Heart left ventricle (tissue), 16 donors: ENCODE data around the gene OCEL1. TPM values are rescaled to one million over a fixed set of nuclear protein-coding genes. Genes with fewer than 3 reads are reported as not detected.

Source experiments
- ATAC-seq, 4 donors: fragments of 200-7000 bp; cut with Tn5 transposase; one replicate each; pipeline ENCODE4 v1.9.1; 2020 to 2022; ENCODE audit warnings: moderate library complexity in 4 of 4, mild to moderate bottlenecking in 3 of 4, moderate number of reproducible peaks in 1 of 4
- DNase-seq, 5 donors: peaks; one replicate each; pipeline ENCODE4 v3.0.0-alpha.2; 2020
- H3K27ac ChIP-seq, 12 donors: fragments of 200-600 bp; sonication (generic) in 4 of 12; one replicate each; pipeline versions ENCODE4 v1.5.0 to v1.8.0; 2016 to 2022; ENCODE audit warnings: mild to moderate bottlenecking in 2 of 12
- H3K27me3 ChIP-seq, 9 donors: fragments of 200-600 bp; sonication (generic) in 2 of 9; one replicate each; pipeline versions ENCODE4 v1.5.1 to v1.8.0; 2016 to 2022; ENCODE audit warnings: mild to moderate bottlenecking in 3 of 9
- H3K36me3 ChIP-seq, 9 donors: fragments of 200-600 bp; sonication (generic) in 2 of 9; one replicate each; pipeline versions ENCODE4 v1.5.0 to v1.8.0; 2018 to 2022; ENCODE audit warnings: mild to moderate bottlenecking in 2 of 9
- H3K4me1 ChIP-seq, 12 donors: fragments of 200-600 bp; sonication (generic) in 4 of 12; one replicate each; pipeline versions ENCODE4 v1.5.0 to v1.8.0; 2016 to 2022; ENCODE audit warnings: mild to moderate bottlenecking in 3 of 12
- H3K4me3 ChIP-seq, 12 donors: fragments of 200-600 bp; sonication (generic) in 4 of 12; one replicate each; pipeline versions ENCODE4 v1.5.0 to v1.8.0; 2017 to 2022; ENCODE audit warnings: mild to moderate bottlenecking in 9 of 12, moderate library complexity in 4 of 12
- H3K9me3 ChIP-seq, 12 donors: fragments of 200-600 bp; sonication (generic) in 4 of 12; one replicate each; pipeline versions ENCODE4 v1.5.0 to v1.8.0; 2016 to 2022; ENCODE audit warnings: mild to moderate bottlenecking in 1 of 12
- CTCF ChIP-seq, 12 donors: fragments of 200-600 bp; sonication (generic) in 4 of 12; IDR thresholded peaks; one replicate each; pipeline versions ENCODE4 v1.5.0 to v1.8.0; 2018 to 2022; ENCODE audit warnings: antibody characterized with exemption in 12 of 12, mild to moderate bottlenecking in 5 of 12
- POLR2A ChIP-seq, 2 donors: fragments of 450-650 bp; IDR thresholded peaks; one replicate each; pipeline ENCODE4 v1.6.1; 2017; ENCODE audit warnings: antibody characterized with exemption in 2 of 2, mild to moderate bottlenecking in 2 of 2, moderate library complexity in 2 of 2
- WGBS, 4 donors: extraction: QIAGEN DNeasy Blood & Tissue Kit in 2 of 4; methylation state at CpG; one replicate each; pipeline versions ENCODE4 v1.1.5 to v1.1.7; 2013 to 2018; 5-methylcytosine and 5-hydroxymethylcytosine counted together
- intact Hi-C, 10 donors: fragments of 100-400 bp; cut with DNase I; formaldehyde crosslinking; loops; one replicate each; pipeline versions ENCODE4 v1.11.1 to v1.14.2; 2022
- polyA plus RNA-seq, 2 donors: library from polyadenylated mRNA; stranded (reverse); fragments of 200-250 nt; gene quantifications; one replicate each; pipeline ENCODE4 v1.2.3, GENCODE V29; 2013
- total RNA-seq, 9 donors: library from RNA; depleted of rRNA in 2 of 9; stranded (reverse); fragments of >200 nt in 2 of 9; fragmentation: NEBNext Ultra II Directional in 3 of 9; extraction: Animal tissue kit (Norgen Biotek cat#: 25700) in 3 of 9; gene quantifications; one replicate each; pipeline versions ENCODE4 v1.1.0 to v1.2.4, GENCODE V29; 2016 to 2023
- donor health status: ischemic (EF 13 %, LVEDD 7.1; RV severe dilation, severe dysfunction).
- donor health status: healthy with polysubstance abuse.
- donor health status: DM: no; HTN: yes; CAD: no.
- donor health status: DM: no; HTN: no; CAD: no.
- donor health status: ischemic (EF 25% LVEDD 6.9; RV normal size, moderate dysfunction).
- donor health status: ischemic (EF 25% LVEDD 5.7; RV mildly dilated, moderate dysfunction).
- donor health status: healthy.
- donor health status: DM: yes; HTN: yes; CAD: no.
- donor health status: ischemic (EF 35%, LVEDD 5.7; RV mildly dilated, moderate dysfunction).
- donor health status: nonischemic (EF 11% LVEDD 7.7; RV severe dilation, severe dysfunction).
- donor health status: DM: yes; HTN: yes; CAD: no.
- donor health status: PGD.
- donor health status: ischemic (EF 29% LVEDD 5.4; RV normal size, mild dysfunction).
- donor health status: nonischemic (EF 23%, LVEDD 6.1; RV moderate dilation, normal function).

OCEL1 gene
- total and polyA plus RNA-seq, 11 donors = 8.7 to 35.2 (median 16.8) TPM

GRCh38 chr19:17275441-17276175, 49.6 kb downstream of the OCEL1 start:
- Histone ChIP-seq H3K27me3 (peaks cover 0 to 2% (median 0%) of the 10 kb centered on the region in 9 donors), H3K4me1 (no peaks in the 10 kb centered on the region), H3K4me3 (no peak overlapping the region), H3K27ac (no peak overlapping the region), H3K9me3 (no peaks in the 10 kb centered on the region), H3K36me3 (peaks cover 0 to 85% (median 76%) of the 10 kb centered on the region in 9 donors)
- no peak for DNase-seq
- no peak for ATAC-seq
- TF ChIP-seq POLR2A (IDR thresholded peaks at IDR 0.05) (no peak), CTCF (IDR thresholded peaks at IDR 0.05) (no peak)
- intact Hi-C loops = loop anchor here in 2 of 10 donors (5.0 to 10.0 kb wide), 2 partner anchors 68 to 71 kb away; no protein-coding TSS in a partner anchor
- 94 to 96% (median 94%) methylated on average over 15 to 19 of the region's 19 CpGs for WGBS, 4 donors

Other genes starting within 250 kb of the OCEL1 start
- gene CPAMD8, start 199.4 kb upstream of the OCEL1 start, total RNA-seq = 10 to 100 TPM in 7 of 9 donors, 1 to 10 TPM in 2; 5.2 to 49.5 (median 16.9) TPM
- gene CPAMD8, start 199.4 kb upstream of the OCEL1 start, polyA plus RNA-seq = 10 to 100 TPM in 1 of 2 donors, 1 to 10 TPM in 1; 9.6 to 36.3 TPM
- 1 to 10 TPM; 2.1 to 9.2 (median 4.7) TPM for gene HAUS8, start 150.8 kb upstream of the OCEL1 start, total RNA-seq
- 1 to 10 TPM; 4.2 to 5.1 TPM for gene HAUS8, start 150.8 kb upstream of the OCEL1 start, polyA plus RNA-seq
- gene MYO9B, start 150.4 kb upstream of the OCEL1 start, total RNA-seq = 10 to 100 TPM; 24.2 to 89.4 (median 31.3) TPM
- gene MYO9B, start 150.4 kb upstream of the OCEL1 start, polyA plus RNA-seq = 10 to 100 TPM; 26.9 to 39.6 TPM
- gene USE1, start 10.9 kb upstream of the OCEL1 start, total RNA-seq = 10 to 100 TPM; 22.5 to 34.4 (median 25.8) TPM
- 10 to 100 TPM; 60.6 to 69.6 TPM for gene USE1, start 10.9 kb upstream of the OCEL1 start, polyA plus RNA-seq
- 100 to 1,000 TPM in 2 of 9 donors, 10 to 100 TPM in 7; 34.7 to 117 (median 47.0) TPM for gene NR2F6, start 19.7 kb downstream of the OCEL1 start, total RNA-seq
- gene NR2F6, start 19.7 kb downstream of the OCEL1 start, polyA plus RNA-seq = 10 to 100 TPM; 30.8 to 38.3 TPM
- gene USHBP1, start 38.5 kb downstream of the OCEL1 start, total RNA-seq = 10 to 100 TPM in 1 of 9 donors, 1 to 10 TPM in 8; 3.7 to 14.6 (median 7.3) TPM
- 10 to 100 TPM; 11.1 to 12.4 TPM for gene USHBP1, start 38.5 kb downstream of the OCEL1 start, polyA plus RNA-seq
- gene BABAM1, start 41.2 kb downstream of the OCEL1 start, total RNA-seq = 10 to 100 TPM; 60.9 to 92.4 (median 75.9) TPM
- gene BABAM1, start 41.2 kb downstream of the OCEL1 start, polyA plus RNA-seq = 10 to 100 TPM; 67.2 to 73.5 TPM
- gene ANKLE1, start 55.7 kb downstream of the OCEL1 start, total RNA-seq = under 1 TPM in 7 of 9 donors, not detected in 2; 0.07 to 0.44 (median 0.23) TPM
- under 1 TPM; 0.08 to 0.36 TPM for gene ANKLE1, start 55.7 kb downstream of the OCEL1 start, polyA plus RNA-seq
- 10 to 100 TPM in 5 of 9 donors, 1 to 10 TPM in 4; 7.4 to 21.8 (median 10.3) TPM for gene ABHD8, start 77.2 kb downstream of the OCEL1 start, total RNA-seq
- 10 to 100 TPM; 11.6 to 19.2 TPM for gene ABHD8, start 77.2 kb downstream of the OCEL1 start, polyA plus RNA-seq
- 100 to 1,000 TPM in 8 of 9 donors, 10 to 100 TPM in 1; 97.8 to 389 (median 174) TPM for gene MRPL34, start 79.6 kb downstream of the OCEL1 start, total RNA-seq
- 100 to 1,000 TPM; 296 to 325 TPM for gene MRPL34, start 79.6 kb downstream of the OCEL1 start, polyA plus RNA-seq
- 10 to 100 TPM; 13.9 to 47.1 (median 35.7) TPM for gene DDA1, start 83.3 kb downstream of the OCEL1 start, total RNA-seq
- gene DDA1, start 83.3 kb downstream of the OCEL1 start, polyA plus RNA-seq = 10 to 100 TPM; 64.8 to 84.6 TPM
- 10 to 100 TPM in 2 of 9 donors, 1 to 10 TPM in 7; 6.4 to 11.0 (median 7.9) TPM for gene ANO8, start 108.6 kb downstream of the OCEL1 start, total RNA-seq
- 1 to 10 TPM; 4.8 to 8.3 TPM for gene ANO8, start 108.6 kb downstream of the OCEL1 start, polyA plus RNA-seq
- 10 to 100 TPM in 7 of 9 donors, 1 to 10 TPM in 2; 6.3 to 20.1 (median 11.3) TPM for gene GTPBP3, start 111.3 kb downstream of the OCEL1 start, total RNA-seq
- gene GTPBP3, start 111.3 kb downstream of the OCEL1 start, polyA plus RNA-seq = 10 to 100 TPM in 1 of 2 donors, 1 to 10 TPM in 1; 8.9 to 13.0 TPM
- 10 to 100 TPM in 4 of 9 donors, 1 to 10 TPM in 5; 7.1 to 52.8 (median 9.5) TPM for gene PLVAP, start 151.1 kb downstream of the OCEL1 start, total RNA-seq
- 10 to 100 TPM; 26.4 to 50.1 TPM for gene PLVAP, start 151.1 kb downstream of the OCEL1 start, polyA plus RNA-seq
- under 1 TPM in 2 of 9 donors, not detected in 7; 0.37 to 0.53 TPM for gene CCDC194, start 168.0 kb downstream of the OCEL1 start, total RNA-seq
- gene CCDC194, start 168.0 kb downstream of the OCEL1 start, polyA plus RNA-seq = under 1 TPM in 1 of 2 donors, not detected in 1; 0.23 TPM
- gene BST2, start 179.4 kb downstream of the OCEL1 start, total RNA-seq = 100 to 1,000 TPM in 1 of 9 donors, 10 to 100 TPM in 8; 28.6 to 116 (median 49.4) TPM
- gene BST2, start 179.4 kb downstream of the OCEL1 start, polyA plus RNA-seq = 10 to 100 TPM; 37.1 to 64.1 TPM
- gene MVB12A, start 193.8 kb downstream of the OCEL1 start, total RNA-seq = 10 to 100 TPM; 11.8 to 41.5 (median 18.5) TPM
- gene MVB12A, start 193.8 kb downstream of the OCEL1 start, polyA plus RNA-seq = 10 to 100 TPM; 30.7 to 46.5 TPM
- under 1 TPM in 1 of 9 donors, not detected in 8; 0.52 TPM for gene TMEM221, start 222.4 kb downstream of the OCEL1 start, total RNA-seq
- under 1 TPM in 1 of 2 donors, not detected in 1; 0.04 TPM for gene TMEM221, start 222.4 kb downstream of the OCEL1 start, polyA plus RNA-seq
- gene NXNL1, start 234.7 kb downstream of the OCEL1 start, total RNA-seq = 1 to 10 TPM in 1 of 9 donors, under 1 TPM in 3, not detected in 5; 0.32 to 1.1 (median 0.57) TPM
- gene NXNL1, start 234.7 kb downstream of the OCEL1 start, polyA plus RNA-seq = under 1 TPM in 1 of 2 donors, not detected in 1; 0.69 TPM
- gene SLC27A1, start 244.3 kb downstream of the OCEL1 start, total RNA-seq = 10 to 100 TPM; 32.6 to 70.3 (median 52.7) TPM
- 10 to 100 TPM; 22.1 to 47.6 TPM for gene SLC27A1, start 244.3 kb downstream of the OCEL1 start, polyA plus RNA-seq